ENCODE results near the gene PHC2. TPM values are rescaled to one million over a fixed set of nuclear protein-coding genes. Genes with fewer than 3 reads are reported as not detected.

Gene PHC2
- total and polyA plus RNA-seq, 2 of the 13 experiments (the other 11 are each of a cell fraction or from before 2014, with no cell fraction given): 52.5 to 84.9 TPM

GRCh38 chr1:33472269-33472980 lies 41.5 kb upstream of the PHC2 start, which contains the start of gene ZSCAN20 (continued):
- TF ChIP-seq ZBTB40 (IDR thresholded peaks at IDR 0.05): peak; percentile 37; the same call in 1 of the 2 replicates
- peak; percentile 59; the same call in 1 of the 2 replicates for TF ChIP-seq ZBTB40 (CRISPR knock-in tag; IDR thresholded peaks at IDR 0.05)
- peak; percentile 78 for TF ChIP-seq RBFOX2 (IDR thresholded peaks at IDR 0.05; ENCODE audit: low read depth, low read length)
- TF ChIP-seq GABPB1 (CRISPR knock-in tag; IDR thresholded peaks at IDR 0.05): peak; percentile 98
- 0 out of 2 replicates have a peak, but pooled peaks have one; percentile 29 for TF ChIP-seq RXRA (CRISPR knock-in tag; IDR thresholded peaks at IDR 0.05)
- no peak for TF ChIP-seq SIX1 (CRISPR knock-in tag; IDR thresholded peaks at IDR 0.05; ENCODE audit: borderline replicate concordance)
- TF ChIP-seq ZC3H13 (CRISPR knock-in tag; IDR thresholded peaks at IDR 0.05): no peak
- no peak for TF ChIP-seq XBP1 (CRISPR knock-in tag; IDR thresholded peaks at IDR 0.05)
- no peak for TF ChIP-seq ZNF230 (CRISPR knock-in tag; IDR thresholded peaks at IDR 0.05)
- TF ChIP-seq MED13 (CRISPR knock-in tag; IDR thresholded peaks at IDR 0.05): no peak
- TF ChIP-seq PITX1 (CRISPR knock-in tag; IDR thresholded peaks at IDR 0.05): no peak
- TF ChIP-seq PCBP1 (IDR thresholded peaks at IDR 0.05; ENCODE audit: borderline replicate concordance, low read depth, low read length): peak; percentile 93; the same call in 1 of the 2 replicates
- no peak for TF ChIP-seq RFX3 (CRISPR knock-in tag; IDR thresholded peaks at IDR 0.05)
- 0 out of 2 replicates have a peak, but pooled peaks have one; percentile 41 for TF ChIP-seq HNF1A (IDR thresholded peaks at IDR 0.05; ENCODE audit: low read depth)
- TF ChIP-seq HNF1A (CRISPR knock-in tag; IDR thresholded peaks at IDR 0.05; ENCODE audit: borderline replicate concordance): no peak
- no peak for TF ChIP-seq ZNF776 (CRISPR knock-in tag; IDR thresholded peaks at IDR 0.05)
- no peak for TF ChIP-seq DNMT3B (CRISPR knock-in tag; conservative IDR thresholded peaks at IDR 0.05)
- TF ChIP-seq PHF20 (CRISPR knock-in tag; IDR thresholded peaks at IDR 0.05): peak; percentile 79

Data from HepG2 (cell line).